COLO829 (cell line): ENCODE results near the gene FAM168A.

ENCODE experiments used
- DNase-seq: peaks from one replicate; pipeline ENCODE4 v3.0.0; 2012; ENCODE audit warnings: low spot score

The FAM168A gene

GRCh38 chr11:73388265-73389133, 209.4 kb downstream of the FAM168A start:
- no peak for DNase-seq

GRCh38 chr11:73387594-73388264, 210.2 kb downstream of the FAM168A start:
- no peak for DNase-seq

GRCh38 chr11:73386546-73386945, 211.4 kb downstream of the FAM168A start:
- DNase-seq = no peak

- no peak for DNase-seq
Measured at GRCh38 chr11:73386016-73386415, 211.9 kb downstream of the FAM168A start.

- no peak for DNase-seq
Measured at GRCh38 chr11:73384872-73385689, 212.8 kb downstream of the FAM168A start.

- DNase-seq = no peak
Measured at GRCh38 chr11:73384531-73384871, 213.4 kb downstream of the FAM168A start.

GRCh38 chr11:73384125-73384441, 213.8 kb downstream of the FAM168A start:
- DNase-seq = no peak

- no peak for DNase-seq
Measured at GRCh38 chr11:73383249-73384124, 214.4 kb downstream of the FAM168A start.

GRCh38 chr11:73382747-73383146, 215.2 kb downstream of the FAM168A start:
- no peak for DNase-seq

GRCh38 chr11:73382183-73382582, 215.7 kb downstream of the FAM168A start:
- no peak for DNase-seq

GRCh38 chr11:73381589-73381988, 216.3 kb downstream of the FAM168A start:
- no peak for DNase-seq

GRCh38 chr11:73380897-73381410, 217.0 kb downstream of the FAM168A start:
- DNase-seq = no peak

GRCh38 chr11:73380331-73380730, 217.6 kb downstream of the FAM168A start:
- no peak for DNase-seq

- DNase-seq = no peak
Measured at GRCh38 chr11:73379189-73379880, 218.6 kb downstream of the FAM168A start.

GRCh38 chr11:73376803-73377629, 220.9 kb downstream of the FAM168A start:
- peak; percentile 55 for DNase-seq

GRCh38 chr11:73376160-73376802, 221.6 kb downstream of the FAM168A start, which contains the start of gene RELT:
RELT (plus strand) TSS chr11:73376399; CDS start chr11:73389137, 12,738 bp downstream.
- peak; percentile 90 for DNase-seq

GRCh38 chr11:73375830-73376159, 222.1 kb downstream of the FAM168A start:
- DNase-seq = no peak

GRCh38 chr11:73374151-73374550, 223.8 kb downstream of the FAM168A start:
- peak; percentile 31 for DNase-seq

- DNase-seq = no peak
Measured at GRCh38 chr11:73372375-73372993, 225.4 kb downstream of the FAM168A start.
